Endothelial cell of umbilical vein (primary cell): ENCODE results near the gene PRKCG. TPM values are rescaled to one million over a fixed set of nuclear protein-coding genes. Genes with fewer than 3 reads are reported as not detected.

ENCODE experiments used
- BruUV-seq: library from RNA; stranded (reverse); fragments of 400-500 nt; replicated peaks from 2 replicates; lab custom pipeline; 2021; lab: Mats Ljungman, UMichigan
- CTCF ChIA-PET: fragments of 300-600, 350-600 bp; sonication (Branson Sonifier 250); formaldehyde crosslinking; loops from one replicate; lab custom pipeline; 2021; ENCODE audit warnings: antibody characterized with exemption, inconsistent platforms; lab: Charles Lee
- POLR2A ChIA-PET: fragments of 300-600, 350-600 bp; sonication (Branson Sonifier 250); formaldehyde crosslinking; loops from one replicate; lab custom pipeline; 2021; ENCODE audit warnings: antibody characterized with exemption, inconsistent platforms; lab: Charles Lee
- DNase-seq: peaks from one replicate; pipeline ENCODE4 v3.0.0-alpha.2; 2011; ENCODE audit warnings: low read depth, low spot score
- FAIRE-seq: peaks from 2 replicates; lab custom pipeline; 2011; peaks lifted over from hg19 to GRCh38; lab: Jason Lieb, UNC
- H2AFZ ChIP-seq: 2 replicates; pipeline ENCODE4 v1.6.0; 2012; ENCODE audit warnings: low read depth, low read length, control low read depth, inconsistent platforms
- H3K27ac ChIP-seq: 2 replicates; pipeline ENCODE4 v1.5.1; 2011; ENCODE audit warnings: low read depth, mild to moderate bottlenecking, control low read depth, low read length, moderate library complexity; ENCODE audit not compliant: insufficient read depth
- H3K27me3 ChIP-seq, 2 experiments: 2 replicates each; pipeline versions ENCODE4 v1.6.0 to v1.6.1; 2011; ENCODE audit warnings: low read length in 2 of 2, mixed read lengths in 1 of 2; ENCODE audit not compliant: control insufficient read depth in 2 of 2, insufficient read depth in 2 of 2
- H3K36me3 ChIP-seq, 2 experiments: 2 replicates in 1 of 2; 3 replicates in 1 of 2; pipeline ENCODE4 v1.5.1; 2011; ENCODE audit warnings: low read length in 2 of 2, mild to moderate bottlenecking in 1 of 2, moderate library complexity in 1 of 2; ENCODE audit not compliant: control insufficient read depth in 2 of 2, insufficient read depth in 2 of 2; ENCODE audit errors: extremely low read depth in 1 of 2
- H3K4me1 ChIP-seq: 3 replicates; pipeline ENCODE4 v1.5.1; 2011; ENCODE audit warnings: mild to moderate bottlenecking, low read length; ENCODE audit not compliant: control insufficient read depth, insufficient read depth; ENCODE audit errors: extremely low read depth
- H3K4me2 ChIP-seq: 2 replicates; pipeline ENCODE4 v1.6.1; 2011; ENCODE audit warnings: low read length, control low read depth, mixed read lengths; ENCODE audit not compliant: insufficient read depth
- H3K4me3 ChIP-seq, 3 experiments: fragments of 200-600 bp in 1 of 3; sonication (generic), shearing (Covaris generic) in 1 of 3; replicated peaks in 1 of 3; 2 replicates each; pipeline ENCODE4 v1.5.1; 2011 to 2016; ENCODE audit warnings: control low read depth in 3 of 3, low read length in 3 of 3, mild to moderate bottlenecking in 2 of 3, inconsistent platforms in 1 of 3, low read depth in 1 of 3, moderate library complexity in 1 of 3; ENCODE audit not compliant: insufficient read depth in 1 of 3
- H3K79me2 ChIP-seq: 2 replicates; pipeline ENCODE4 v1.6.0; 2012; ENCODE audit warnings: low read length, inconsistent platforms; ENCODE audit not compliant: control insufficient read depth, insufficient read depth
- H3K9ac ChIP-seq: replicated peaks from 2 replicates; pipeline ENCODE3; 2011; ENCODE audit warnings: low read length, control low read depth; ENCODE audit not compliant: insufficient read depth; ENCODE audit errors: extremely low read depth
- H3K9me1 ChIP-seq: replicated peaks from 3 replicates; pipeline ENCODE4 v1.6.0; 2011; ENCODE audit warnings: mild to moderate bottlenecking, low read length; ENCODE audit not compliant: control insufficient read depth, insufficient read depth; ENCODE audit errors: extremely low read depth
- H3K9me3 ChIP-seq: replicated peaks from 2 replicates; pipeline ENCODE4 v1.5.1; 2012; ENCODE audit warnings: low read length, inconsistent platforms; ENCODE audit not compliant: control insufficient read depth, insufficient read depth
- H4K20me1 ChIP-seq: replicated peaks from 2 replicates; pipeline ENCODE3; 2011; ENCODE audit warnings: mild to moderate bottlenecking, low read length; ENCODE audit not compliant: control insufficient read depth, insufficient read depth; ENCODE audit errors: extremely low read depth
- EZH2 ChIP-seq: IDR thresholded peaks from 2 replicates; pipeline ENCODE4 v1.6.1; 2012; ENCODE audit warnings: borderline replicate concordance, low read depth, mild to moderate bottlenecking, moderate library complexity, low read length, inconsistent platforms; ENCODE audit not compliant: severe bottlenecking
- FOS ChIP-seq: IDR thresholded peaks from 2 replicates; pipeline ENCODE4 v1.6.1; 2011; ENCODE audit warnings: mild to moderate bottlenecking, low read length, moderate library complexity, borderline replicate concordance; ENCODE audit not compliant: insufficient read depth
- GATA2 ChIP-seq: IDR thresholded peaks from 2 replicates; pipeline ENCODE4 v1.7.0; 2011; ENCODE audit warnings: low read depth, mild to moderate bottlenecking, moderate library complexity, mixed read lengths, low read length; ENCODE audit not compliant: insufficient read length, insufficient read depth
- JUN ChIP-seq: IDR thresholded peaks from 2 replicates; pipeline ENCODE4 v1.6.1; 2011; ENCODE audit warnings: borderline replicate concordance, low read depth; ENCODE audit not compliant: insufficient read length, insufficient read depth
- MYC ChIP-seq: IDR thresholded peaks from one replicate; pipeline ENCODE4 v1.6.1; 2011; ENCODE audit warnings: mild to moderate bottlenecking, low read depth, low read length
- POLR2A ChIP-seq: IDR thresholded peaks from 2 replicates; pipeline ENCODE4 v1.6.1; 2012; ENCODE audit warnings: low read depth, mild to moderate bottlenecking, control low read depth, low read length
- POLR2AphosphoS5 ChIP-seq: IDR thresholded peaks from 2 replicates; pipeline ENCODE4 v1.6.1; 2012; ENCODE audit warnings: low read depth, mild to moderate bottlenecking, control low read depth, low read length, moderate library complexity; ENCODE audit not compliant: insufficient read depth
- dilution Hi-C: fragments of 300-500 bp; cut with MboI; formaldehyde crosslinking; loops from one replicate; pipeline ENCODE4 v1.15.0; 2019; ENCODE audit warnings: low sequenced_read_pairs; ENCODE audit not compliant: extremely low pct_ligation_motif_present
- intact Hi-C: fragments of 100-400 bp; cut with micrococcal nuclease; formaldehyde crosslinking; loops from one replicate; pipeline ENCODE4 v1.10.0; 2022
- polyA plus RNA-seq, 4 experiments: library from polyadenylated mRNA; depleted of rRNA in 3 of 4; stranded (reverse) in 3 of 4; unstranded in 1 of 4; fragments of >200 nt; gene quantifications; 2 replicates each; pipeline versions ENCODE4 v1.2.1 to v1.2.3, GENCODE V29; 2011 to 2012; ENCODE audit warnings: missing spikeins in 1 of 4
- total RNA-seq: library from RNA; stranded (reverse); gene quantifications from 2 replicates; pipeline ENCODE4 v1.2.3, GENCODE V29; 2021
- TF ChIP-seq, protein P1 (sequence below): IDR thresholded peaks from 2 replicates; pipeline ENCODE4 v1.6.1; 2011; ENCODE audit not compliant: insufficient read depth, insufficient read length
- TF ChIP-seq, protein P2 (sequence below), 2 donors: IDR thresholded peaks; 1 replicate in 1 of 2; 2 replicates in 1 of 2; pipeline ENCODE4 v1.5.1; 2011; ENCODE audit warnings: low read length in 2 of 2, mild to moderate bottlenecking in 2 of 2, moderate library complexity in 2 of 2, control low read depth in 1 of 2, inconsistent platforms in 1 of 2, low read depth in 1 of 2; ENCODE audit not compliant: insufficient read depth in 1 of 2; ENCODE audit errors: extremely low read depth in 1 of 2

The PRKCG gene
- total and polyA plus RNA-seq, 2 donors (not counting 3 experiments of a cell fraction or from before 2014, with no cell fraction given): 0.07 TPM; not detected in 1

DNA sequence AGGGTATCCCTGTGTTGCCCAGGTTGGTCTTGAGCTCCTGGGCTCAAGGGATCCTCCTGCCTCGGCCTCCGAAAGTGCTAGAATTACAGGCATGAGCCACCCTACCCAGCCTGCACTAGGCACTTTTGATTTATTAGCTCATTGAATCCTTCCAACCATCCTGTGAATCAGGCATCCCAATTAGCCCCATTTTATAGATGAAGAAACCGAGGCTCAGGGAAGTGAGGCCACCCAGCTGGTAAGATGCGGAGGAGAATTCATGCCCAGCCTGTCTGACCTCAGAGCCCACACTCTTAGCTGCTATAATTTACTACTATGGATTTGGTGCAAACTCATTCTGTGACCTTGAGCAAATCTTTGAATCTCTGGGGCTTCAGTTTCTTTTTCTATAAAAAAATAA, 62.9 kb downstream of the PRKCG start:
- Histone ChIP-seq H3K9me3 (no peaks in the 10 kb centered on the region), H3K36me3 (no peaks in the 10 kb centered on the region), H3K79me2 (no peaks in the 10 kb centered on the region), H3K4me1 (no peaks in the 10 kb centered on the region), H3K4me3 (no peak overlapping the region), H4K20me1 (no peaks in the 10 kb centered on the region), H3K4me2 (no peak overlapping the region), H2AFZ (no peak overlapping the region), H3K27ac (no peak overlapping the region), H3K9me1 (no peaks in the 10 kb centered on the region), H3K27me3 (peaks cover 11 to 30% of the 10 kb centered on the region in 2 experiments), H3K9ac (no peak overlapping the region)
- TF ChIP-seq MYC (no peak), FOS (no peak), JUN (no peak), POLR2A (no peak), GATA2 (no peak), POLR2AphosphoS5 (no peak), EZH2 (no peak)
- TF ChIP-seq, protein P1, sequence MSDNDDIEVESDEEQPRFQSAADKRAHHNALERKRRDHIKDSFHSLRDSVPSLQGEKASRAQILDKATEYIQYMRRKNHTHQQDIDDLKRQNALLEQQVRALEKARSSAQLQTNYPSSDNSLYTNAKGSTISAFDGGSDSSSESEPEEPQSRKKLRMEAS: no peak
- TF ChIP-seq, protein P2, sequence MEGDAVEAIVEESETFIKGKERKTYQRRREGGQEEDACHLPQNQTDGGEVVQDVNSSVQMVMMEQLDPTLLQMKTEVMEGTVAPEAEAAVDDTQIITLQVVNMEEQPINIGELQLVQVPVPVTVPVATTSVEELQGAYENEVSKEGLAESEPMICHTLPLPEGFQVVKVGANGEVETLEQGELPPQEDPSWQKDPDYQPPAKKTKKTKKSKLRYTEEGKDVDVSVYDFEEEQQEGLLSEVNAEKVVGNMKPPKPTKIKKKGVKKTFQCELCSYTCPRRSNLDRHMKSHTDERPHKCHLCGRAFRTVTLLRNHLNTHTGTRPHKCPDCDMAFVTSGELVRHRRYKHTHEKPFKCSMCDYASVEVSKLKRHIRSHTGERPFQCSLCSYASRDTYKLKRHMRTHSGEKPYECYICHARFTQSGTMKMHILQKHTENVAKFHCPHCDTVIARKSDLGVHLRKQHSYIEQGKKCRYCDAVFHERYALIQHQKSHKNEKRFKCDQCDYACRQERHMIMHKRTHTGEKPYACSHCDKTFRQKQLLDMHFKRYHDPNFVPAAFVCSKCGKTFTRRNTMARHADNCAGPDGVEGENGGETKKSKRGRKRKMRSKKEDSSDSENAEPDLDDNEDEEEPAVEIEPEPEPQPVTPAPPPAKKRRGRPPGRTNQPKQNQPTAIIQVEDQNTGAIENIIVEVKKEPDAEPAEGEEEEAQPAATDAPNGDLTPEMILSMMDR (IDR thresholded peaks at IDR 0.05; ENCODE audit: extremely low read depth in 1 of 2, insufficient read depth in 1 of 2, low read depth in 1 of 2, low read length in 2 of 2): no peak
- FAIRE-seq: no peak
- dilution Hi-C loops (no loop called here), intact Hi-C loops (no loop called here)
- ChIA-PET CTCF (interaction anchor here (1.7 kb wide), 1 partner anchor 79 kb away, joined by 6 read pairs; no protein-coding TSS in a partner anchor), POLR2A (no interaction called here)
- DNase-seq: no peak
- no TSS peak for BruUV-seq
